SK-N-SH treated with all-trans-retinoic acid at 6 μM for 48 hours (cell line): Measurements from ENCODE around the gene TMEM164.

Source experiments
- CSDC2 ChIP-seq: fragments of 250-450 bp; sonication (Bioruptor Pico); IDR thresholded peaks from 2 replicates; pipeline ENCODE4 v1.5.0; 2020; ENCODE audit warnings: mild to moderate bottlenecking, moderate library complexity
- ESRRG ChIP-seq: fragments of 250-450 bp; sonication (Bioruptor Pico); IDR thresholded peaks from 2 replicates; pipeline ENCODE4 v1.6.1; 2021; ENCODE audit warnings: mild to moderate bottlenecking
- GLIS3 ChIP-seq: fragments of 250-450 bp; sonication (Bioruptor Pico); IDR thresholded peaks from 2 replicates; pipeline ENCODE4 v1.5.0; 2020; ENCODE audit warnings: mild to moderate bottlenecking, moderate library complexity
- PPARA ChIP-seq: fragments of 250-450 bp; sonication (Bioruptor Pico); IDR thresholded peaks from 2 replicates; pipeline ENCODE4 v1.5.0; 2020; ENCODE audit warnings: mild to moderate bottlenecking, borderline replicate concordance
- SNAI2 ChIP-seq: fragments of 250-450 bp; sonication (Bioruptor Pico); IDR thresholded peaks from 2 replicates; pipeline ENCODE4 v1.5.0; 2020; ENCODE audit warnings: mild to moderate bottlenecking, moderate library complexity
- TCF4 ChIP-seq: fragments of 250-450 bp; sonication (Bioruptor Pico); IDR thresholded peaks from 2 replicates; pipeline ENCODE4 v1.8.0; 2021; ENCODE audit warnings: mild to moderate bottlenecking, moderate library complexity, borderline replicate concordance
- TOX ChIP-seq: fragments of 250-450 bp; sonication (Bioruptor Pico); IDR thresholded peaks from 2 replicates; pipeline ENCODE4 v1.8.0; 2021; ENCODE audit warnings: mild to moderate bottlenecking, moderate library complexity, borderline replicate concordance
- ZC3H10 ChIP-seq: fragments of 250-450 bp; sonication (Bioruptor Pico); IDR thresholded peaks from 2 replicates; pipeline ENCODE4 v1.5.1; 2021; ENCODE audit warnings: mild to moderate bottlenecking, moderate library complexity
- ZFP30 ChIP-seq: fragments of 450-650 bp; formaldehyde crosslinking; IDR thresholded peaks from 2 replicates; pipeline ENCODE4 v1.5.0; 2022; ENCODE audit warnings: mild to moderate bottlenecking, moderate library complexity
- ZNF565 ChIP-seq: fragments of 450-650 bp; formaldehyde crosslinking; conservative IDR thresholded peaks from 2 replicates; pipeline ENCODE4 v1.5.0; 2020; ENCODE audit warnings: low read depth, mild to moderate bottlenecking, moderate library complexity
- ZNF8 ChIP-seq: fragments of 450-650 bp; formaldehyde crosslinking; IDR thresholded peaks from 2 replicates; pipeline ENCODE4 v1.5.0; 2020; ENCODE audit warnings: mild to moderate bottlenecking, moderate library complexity
- TF ChIP-seq, protein P1 (sequence below): fragments of 250-450 bp; sonication (Bioruptor Pico); IDR thresholded peaks from 2 replicates; pipeline ENCODE4 v1.5.1; 2020; ENCODE audit warnings: low read depth, mild to moderate bottlenecking, moderate library complexity
- TF ChIP-seq, protein P2 (sequence below): fragments of 250-450 bp; sonication (Bioruptor Pico); IDR thresholded peaks from 2 replicates; pipeline ENCODE4 v1.8.0; 2020; ENCODE audit warnings: mild to moderate bottlenecking, moderate library complexity, borderline replicate concordance
- TF ChIP-seq, protein P3 (sequence below): fragments of 250-450 bp; sonication (Bioruptor Pico); IDR thresholded peaks from 2 replicates; pipeline ENCODE4 v1.8.0; 2021; ENCODE audit warnings: low read depth, mild to moderate bottlenecking, moderate library complexity, borderline replicate concordance

DNA sequence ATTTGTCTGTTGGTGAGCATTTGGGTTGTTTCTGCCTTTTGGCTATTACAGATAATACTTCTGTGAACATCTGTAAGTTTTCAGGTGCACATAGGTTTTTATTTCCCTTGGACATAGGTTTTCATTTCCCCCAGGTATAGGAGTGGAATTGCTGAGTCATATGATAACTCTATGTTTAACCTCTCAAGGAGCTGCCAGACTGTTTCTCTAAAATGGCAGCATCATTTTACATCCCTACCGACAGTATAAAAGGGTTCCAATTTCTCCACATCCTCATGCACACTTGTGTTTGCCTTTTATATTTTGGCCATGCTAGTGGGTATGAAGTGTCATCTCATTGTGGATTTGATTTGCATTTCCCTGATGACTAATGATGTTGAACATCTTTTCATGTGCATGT is 53.5 kb downstream of the TMEM164 start:
- no peak for TF ChIP-seq TCF4 (CRISPR knock-in tag)
- TF ChIP-seq, protein P1, sequence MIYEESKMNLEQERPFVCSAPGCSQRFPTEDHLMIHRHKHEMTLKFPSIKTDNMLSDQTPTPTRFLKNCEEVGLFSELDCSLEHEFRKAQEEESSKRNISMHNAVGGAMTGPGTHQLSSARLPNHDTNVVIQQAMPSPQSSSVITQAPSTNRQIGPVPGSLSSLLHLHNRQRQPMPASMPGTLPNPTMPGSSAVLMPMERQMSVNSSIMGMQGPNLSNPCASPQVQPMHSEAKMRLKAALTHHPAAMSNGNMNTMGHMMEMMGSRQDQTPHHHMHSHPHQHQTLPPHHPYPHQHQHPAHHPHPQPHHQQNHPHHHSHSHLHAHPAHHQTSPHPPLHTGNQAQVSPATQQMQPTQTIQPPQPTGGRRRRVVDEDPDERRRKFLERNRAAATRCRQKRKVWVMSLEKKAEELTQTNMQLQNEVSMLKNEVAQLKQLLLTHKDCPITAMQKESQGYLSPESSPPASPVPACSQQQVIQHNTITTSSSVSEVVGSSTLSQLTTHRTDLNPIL (CRISPR knock-in tag): no peak
- no peak for TF ChIP-seq ZNF565 (CRISPR knock-in tag)
- no peak for TF ChIP-seq ZC3H10 (CRISPR knock-in tag)
- TF ChIP-seq ESRRG (CRISPR knock-in tag): no peak
- no peak for TF ChIP-seq TOX (CRISPR knock-in tag)
- TF ChIP-seq SNAI2: no peak
- TF ChIP-seq, protein P2, sequence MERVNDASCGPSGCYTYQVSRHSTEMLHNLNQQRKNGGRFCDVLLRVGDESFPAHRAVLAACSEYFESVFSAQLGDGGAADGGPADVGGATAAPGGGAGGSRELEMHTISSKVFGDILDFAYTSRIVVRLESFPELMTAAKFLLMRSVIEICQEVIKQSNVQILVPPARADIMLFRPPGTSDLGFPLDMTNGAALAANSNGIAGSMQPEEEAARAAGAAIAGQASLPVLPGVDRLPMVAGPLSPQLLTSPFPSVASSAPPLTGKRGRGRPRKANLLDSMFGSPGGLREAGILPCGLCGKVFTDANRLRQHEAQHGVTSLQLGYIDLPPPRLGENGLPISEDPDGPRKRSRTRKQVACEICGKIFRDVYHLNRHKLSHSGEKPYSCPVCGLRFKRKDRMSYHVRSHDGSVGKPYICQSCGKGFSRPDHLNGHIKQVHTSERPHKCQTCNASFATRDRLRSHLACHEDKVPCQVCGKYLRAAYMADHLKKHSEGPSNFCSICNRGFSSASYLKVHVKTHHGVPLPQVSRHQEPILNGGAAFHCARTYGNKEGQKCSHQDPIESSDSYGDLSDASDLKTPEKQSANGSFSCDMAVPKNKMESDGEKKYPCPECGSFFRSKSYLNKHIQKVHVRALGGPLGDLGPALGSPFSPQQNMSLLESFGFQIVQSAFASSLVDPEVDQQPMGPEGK: no peak
- no peak for TF ChIP-seq ZFP30 (CRISPR knock-in tag)
- TF ChIP-seq ZNF8: no peak
- TF ChIP-seq CSDC2 (CRISPR knock-in tag): no peak
- TF ChIP-seq, protein P3, sequence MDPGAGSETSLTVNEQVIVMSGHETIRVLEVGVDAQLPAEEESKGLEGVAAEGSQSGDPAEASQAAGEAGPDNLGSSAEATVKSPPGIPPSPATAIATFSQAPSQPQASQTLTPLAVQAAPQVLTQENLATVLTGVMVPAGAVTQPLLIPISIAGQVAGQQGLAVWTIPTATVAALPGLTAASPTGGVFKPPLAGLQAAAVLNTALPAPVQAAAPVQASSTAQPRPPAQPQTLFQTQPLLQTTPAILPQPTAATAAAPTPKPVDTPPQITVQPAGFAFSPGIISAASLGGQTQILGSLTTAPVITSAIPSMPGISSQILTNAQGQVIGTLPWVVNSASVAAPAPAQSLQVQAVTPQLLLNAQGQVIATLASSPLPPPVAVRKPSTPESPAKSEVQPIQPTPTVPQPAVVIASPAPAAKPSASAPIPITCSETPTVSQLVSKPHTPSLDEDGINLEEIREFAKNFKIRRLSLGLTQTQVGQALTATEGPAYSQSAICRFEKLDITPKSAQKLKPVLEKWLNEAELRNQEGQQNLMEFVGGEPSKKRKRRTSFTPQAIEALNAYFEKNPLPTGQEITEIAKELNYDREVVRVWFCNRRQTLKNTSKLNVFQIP (CRISPR knock-in tag): no peak
- TF ChIP-seq PPARA: no peak
- no peak for TF ChIP-seq GLIS3 (CRISPR knock-in tag)
